RWPE2 (cell line): ENCODE data around the gene BMS1.
"Not testable (repeated sequence)": the region's sequence is repeated elsewhere in the genome, so short reads cannot be mapped to it uniquely, and the experiment has no call there.

ENCODE experiments used
- ATAC-seq: fragments of 200-7000 bp; cut with Tn5 transposase; 3 replicates; pipeline ENCODE4 v1.9.1; 2021; ENCODE audit warnings: low read depth
- DNase-seq: peaks from one replicate; pipeline ENCODE4 v3.0.0-alpha.2; 2020; ENCODE audit warnings: low spot score
- H3K27ac ChIP-seq: fragments of 450-650 bp; 2 replicates; pipeline ENCODE4 v1.5.1; 2017; ENCODE audit warnings: mild to moderate bottlenecking; ENCODE audit not compliant: poor library complexity, severe bottlenecking
- H3K27me3 ChIP-seq: fragments of 250-450 bp; sonication (Bioruptor Pico); 2 replicates; pipeline ENCODE4 v1.5.1; 2021; ENCODE audit warnings: mild to moderate bottlenecking, moderate library complexity; ENCODE audit not compliant: insufficient read depth, poor library complexity, severe bottlenecking
- H3K36me3 ChIP-seq: fragments of 250-450 bp; sonication (Bioruptor Pico); 2 replicates; pipeline ENCODE4 v1.5.1; 2020; ENCODE audit warnings: low read depth, mild to moderate bottlenecking, moderate library complexity
- H3K4me1 ChIP-seq: fragments of 250-450 bp; sonication (Bioruptor Pico); 2 replicates; pipeline ENCODE4 v1.5.1; 2021; ENCODE audit warnings: mild to moderate bottlenecking, moderate library complexity; ENCODE audit not compliant: insufficient read depth, poor library complexity, severe bottlenecking
- H3K4me3 ChIP-seq: fragments of 250-450 bp; sonication (Bioruptor Pico); 2 replicates; pipeline ENCODE4 v1.5.1; 2021; ENCODE audit warnings: mild to moderate bottlenecking, moderate library complexity; ENCODE audit not compliant: severe bottlenecking
- H3K9me3 ChIP-seq: fragments of 250-450 bp; sonication (Bioruptor Pico); 2 replicates; pipeline ENCODE4 v1.5.1; 2021; ENCODE audit warnings: mild to moderate bottlenecking, moderate library complexity; ENCODE audit not compliant: severe bottlenecking
- CTCF ChIP-seq: fragments of 450-650 bp; IDR thresholded peaks from one replicate; pipeline ENCODE4 v1.5.1; 2017; ENCODE audit warnings: mild to moderate bottlenecking, moderate library complexity; ENCODE audit not compliant: poor library complexity, severe bottlenecking

BMS1 gene

DNA sequence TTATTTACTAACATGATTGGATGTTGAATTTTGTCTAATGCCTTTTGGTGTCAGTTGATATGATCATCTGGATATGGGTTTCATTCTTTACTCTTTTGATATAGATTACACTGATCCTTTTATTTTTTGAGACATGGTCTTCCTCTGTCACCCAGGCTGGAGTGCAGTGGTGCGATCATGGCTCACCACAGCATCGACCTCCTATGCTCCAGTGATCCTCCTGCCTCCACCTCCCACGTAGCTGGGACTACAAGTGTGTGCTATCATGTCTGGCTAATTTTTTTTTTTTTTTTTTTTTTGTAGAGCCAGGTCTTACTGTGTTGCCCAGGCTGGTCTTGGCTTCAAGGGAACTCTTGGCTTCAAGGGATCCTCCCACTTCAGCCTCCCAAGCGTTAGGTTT is 27.1 kb downstream of the BMS1 start:
- no peaks in the 10 kb centered on the region for H3K4me1 ChIP-seq
- DNase-seq (no peak), ATAC-seq (no peak)
- H3K27me3 ChIP-seq = no peaks in the 10 kb centered on the region
- no peak overlapping the region for H3K4me3 ChIP-seq
- TF ChIP-seq CTCF = no peak
- H3K9me3 ChIP-seq = no peaks in the 10 kb centered on the region
- no peak overlapping the region for H3K27ac ChIP-seq
- H3K36me3 ChIP-seq = peaks cover 82% of the 10 kb centered on the region

DNA sequence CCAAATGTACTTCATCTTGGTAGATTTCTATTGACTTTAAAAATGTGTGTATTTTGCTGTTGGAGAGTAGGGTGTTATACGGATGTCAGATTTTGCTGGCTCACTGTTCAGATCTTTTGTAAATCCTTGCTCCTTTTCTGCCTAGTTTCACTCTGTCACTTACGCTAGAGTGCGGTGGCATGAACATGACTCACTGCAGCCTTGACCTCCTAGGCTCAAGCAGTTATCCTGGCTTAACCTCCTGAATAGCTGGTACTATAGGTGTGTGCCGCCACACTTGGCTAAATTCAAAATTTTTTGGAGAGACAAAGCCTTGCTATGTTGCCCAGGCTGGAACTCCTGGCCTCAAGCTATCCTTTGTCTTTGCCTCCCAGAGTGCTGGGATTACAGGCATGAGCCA is 29.4 kb downstream of the BMS1 start:
- DNase-seq = no peak
- peaks cover 63% of the 10 kb centered on the region for H3K36me3 ChIP-seq
- no peaks in the 10 kb centered on the region for H3K9me3 ChIP-seq
- ATAC-seq = no peak
- H3K4me1 ChIP-seq = no peaks in the 10 kb centered on the region
- no peaks in the 10 kb centered on the region for H3K27me3 ChIP-seq
- TF ChIP-seq CTCF = no peak
- no peak overlapping the region for H3K4me3 ChIP-seq
- H3K27ac ChIP-seq = no peak overlapping the region

- not testable (repeated sequence) for ATAC-seq, H3K4me1 ChIP-seq, H3K9me3 ChIP-seq, DNase-seq, H3K4me3 ChIP-seq, H3K27me3 ChIP-seq, H3K27ac ChIP-seq
- peaks cover 52% of the 10 kb centered on the region for H3K36me3 ChIP-seq
Measured at GRCh38 chr10:42813989-42814687, 31.5 kb downstream of the BMS1 start.

DNA sequence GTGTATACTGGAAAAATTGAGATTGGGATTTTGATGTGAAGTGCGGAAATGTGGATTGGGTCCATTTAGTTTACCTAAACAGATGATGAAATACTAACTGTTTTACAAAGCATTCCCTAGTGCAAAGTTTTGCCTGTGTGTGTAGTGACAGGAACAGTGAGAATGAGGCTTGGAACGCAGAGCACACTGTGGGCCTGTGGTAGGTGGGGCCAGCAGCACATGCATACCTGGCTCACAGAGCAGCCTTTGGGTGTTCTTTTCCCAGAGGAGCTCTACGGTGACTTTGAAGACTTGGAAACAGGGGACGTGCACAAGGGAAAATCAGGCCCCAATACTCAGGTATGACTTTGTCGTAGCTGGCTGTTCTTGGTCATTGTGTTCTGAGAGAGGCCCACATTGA is 33.7 kb downstream of the BMS1 start:
- H3K9me3 ChIP-seq, H3K27me3 ChIP-seq, H3K27ac ChIP-seq, H3K4me3 ChIP-seq, ATAC-seq, DNase-seq, H3K4me1 ChIP-seq: not testable (repeated sequence)
- H3K36me3 ChIP-seq = peaks cover 44% of the 10 kb centered on the region

DNA sequence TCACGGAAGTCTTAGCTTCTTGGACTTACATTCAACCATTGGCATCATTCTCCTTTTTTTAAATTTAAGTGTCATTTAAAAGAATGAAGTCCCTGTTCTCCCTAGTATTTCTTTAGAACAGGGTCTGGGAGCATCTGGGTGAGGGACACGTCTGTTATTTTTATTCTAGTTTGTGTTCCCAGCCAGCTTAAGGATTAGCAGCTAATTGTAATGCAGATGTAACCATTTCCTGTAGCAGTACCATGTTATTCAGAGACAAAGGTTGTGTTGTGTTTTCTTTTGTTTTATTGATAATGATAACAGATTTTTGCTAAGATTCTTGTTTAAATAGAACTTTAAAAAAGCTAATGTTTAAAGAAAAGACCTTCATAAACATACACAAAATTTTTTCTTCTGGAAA is 34.3 kb downstream of the BMS1 start:
- no peak for TF ChIP-seq CTCF
- H3K4me3 ChIP-seq = no peak overlapping the region

GRCh38 chr10:42817417-42817816 is 34.8 kb downstream of the BMS1 start:
- not testable (repeated sequence) for H3K27ac ChIP-seq, H3K9me3 ChIP-seq, ATAC-seq, H3K4me3 ChIP-seq, DNase-seq, H3K27me3 ChIP-seq, H3K4me1 ChIP-seq
- H3K36me3 ChIP-seq = peaks cover 39% of the 10 kb centered on the region

More for the DNA sequence above, 34.3 kb downstream of the BMS1 start:
- ATAC-seq (no peak), DNase-seq (no peak)
- H3K4me1 ChIP-seq = no peaks in the 10 kb centered on the region
- no peak overlapping the region for H3K27ac ChIP-seq
- H3K9me3 ChIP-seq = no peaks in the 10 kb centered on the region
- H3K36me3 ChIP-seq = peaks cover 40% of the 10 kb centered on the region
- H3K27me3 ChIP-seq = no peaks in the 10 kb centered on the region

GRCh38 chr10:42826759-42827158 is 44.2 kb downstream of the BMS1 start:
- H3K27ac ChIP-seq, DNase-seq, H3K4me1 ChIP-seq, H3K9me3 ChIP-seq, H3K4me3 ChIP-seq, ATAC-seq, H3K27me3 ChIP-seq: not testable (repeated sequence)
- H3K36me3 ChIP-seq = peaks cover 51% of the 10 kb centered on the region
